Inflammatory macrophage treated with lipopolysaccharide for 4 hours (primary cell): ENCODE data around the gene NR2F6.
"Not testable (repeated sequence)": the region's sequence is repeated elsewhere in the genome, so short reads cannot be mapped to it uniquely, and the experiment has no call there.

ENCODE experiments used
- DNase-seq: peaks from one replicate; pipeline ENCODE4 v3.0.0-alpha.2; 2020

The NR2F6 gene

GRCh38 chr19:17210296-17210695, 35.4 kb downstream of the NR2F6 start:
- DNase-seq = no peak

- peak; percentile 35 for DNase-seq
These were observed 36.3 kb downstream of the NR2F6 start for GRCh38 chr19:17209126-17210036.

- no peak for DNase-seq
These were observed 38.8 kb downstream of the NR2F6 start for GRCh38 chr19:17206736-17207581.

GRCh38 chr19:17205237-17206140, 40.2 kb downstream of the NR2F6 start:
- DNase-seq = peak; percentile 48

- DNase-seq = no peak
These were observed 43.0 kb downstream of the NR2F6 start for GRCh38 chr19:17202713-17203112.

- no peak for DNase-seq
These were observed 43.5 kb downstream of the NR2F6 start for GRCh38 chr19:17202249-17202648.

- no peak for DNase-seq
These were observed 45.2 kb downstream of the NR2F6 start for GRCh38 chr19:17200408-17201079.

GRCh38 chr19:17197666-17198065, 48.1 kb downstream of the NR2F6 start:
- DNase-seq = no peak

GRCh38 chr19:17196610-17197009, 49.1 kb downstream of the NR2F6 start:
- DNase-seq = no peak

- DNase-seq = no peak
These were observed 50.6 kb downstream of the NR2F6 start for GRCh38 chr19:17195106-17195505.

GRCh38 chr19:17194608-17195007, 51.1 kb downstream of the NR2F6 start:
- DNase-seq = no peak

- no peak for DNase-seq
These were observed 53.0 kb downstream of the NR2F6 start for GRCh38 chr19:17192751-17193150.

GRCh38 chr19:17191736-17192135, 54.0 kb downstream of the NR2F6 start:
- DNase-seq = not testable (repeated sequence)

- DNase-seq = no peak
These were observed 60.1 kb downstream of the NR2F6 start for GRCh38 chr19:17185590-17185989.

GRCh38 chr19:17184371-17184841, 61.3 kb downstream of the NR2F6 start:
- DNase-seq = peak; percentile 77

- peak; percentile 68 for DNase-seq
These were observed 61.8 kb downstream of the NR2F6 start for GRCh38 chr19:17183858-17184321.

- DNase-seq = peak; percentile 8
These were observed 62.4 kb downstream of the NR2F6 start for GRCh38 chr19:17183271-17183761.
